A673 (cell line): Measurements from ENCODE around the gene HPSE. TPM values are rescaled to one million over a fixed set of nuclear protein-coding genes. Genes with fewer than 3 reads are reported as not detected.

Experiments used
- BruUV-seq: library from RNA; stranded (reverse); fragments of 400-500 nt; replicated peaks from 2 replicates; lab custom pipeline; 2021; lab: Mats Ljungman, UMichigan
- CTCF ChIA-PET: fragments of 300-600 bp; sonication (Branson Sonifier 250); formaldehyde crosslinking; loops from one replicate; lab custom pipeline; 2022; ENCODE audit warnings: antibody characterized with exemption; lab: Charles Lee
- POLR2A ChIA-PET: fragments of 300-600 bp; sonication (Branson Sonifier 250); formaldehyde crosslinking; loops from one replicate; lab custom pipeline; 2022; ENCODE audit warnings: antibody characterized with exemption; ENCODE audit not compliant: low non-redundant PET; lab: Charles Lee
- DNase-seq: peaks from one replicate; pipeline ENCODE4 v3.0.0-alpha.2; 2015; ENCODE audit warnings: low spot score
- H3K27ac ChIP-seq: fragments of 200-600 bp; sonication (generic); 2 replicates; pipeline ENCODE4 v1.5.1; 2016; ENCODE audit warnings: mixed run types, low read depth, mild to moderate bottlenecking, mixed read lengths, antibody characterized with exemption, low read length; ENCODE audit not compliant: poor library complexity, severe bottlenecking
- H3K27me3 ChIP-seq: fragments of 200-600 bp; sonication (generic); replicated peaks from 2 replicates; pipeline ENCODE4 v1.6.1; 2017; ENCODE audit warnings: mixed run types, low read depth, mild to moderate bottlenecking, mixed read lengths, antibody characterized with exemption, low read length; ENCODE audit not compliant: insufficient read depth, poor library complexity
- H3K36me3 ChIP-seq: fragments of 200-600 bp; sonication (generic); 2 replicates; pipeline ENCODE4 v1.6.1; 2016; ENCODE audit warnings: mixed run types, mild to moderate bottlenecking, mixed read lengths, antibody characterized with exemption, low read length; ENCODE audit not compliant: insufficient read depth, poor library complexity, severe bottlenecking
- H3K4me1 ChIP-seq: fragments of 200-600 bp; sonication (generic); 2 replicates; pipeline ENCODE4 v1.6.1; 2017; ENCODE audit warnings: mixed run types, mild to moderate bottlenecking, mixed read lengths, antibody characterized with exemption, low read length; ENCODE audit not compliant: insufficient read depth, poor library complexity, severe bottlenecking
- H3K4me3 ChIP-seq: fragments of 200-600 bp; sonication (generic); 2 replicates; pipeline ENCODE4 v1.5.1; 2016; ENCODE audit warnings: low read depth, mixed run types, mild to moderate bottlenecking, mixed read lengths, low read length; ENCODE audit not compliant: poor library complexity, severe bottlenecking
- H3K9me3 ChIP-seq: fragments of 200-600 bp; sonication (generic); 2 replicates; pipeline ENCODE4 v1.6.1; 2016; ENCODE audit warnings: mixed run types, low read depth, mild to moderate bottlenecking, mixed read lengths, antibody characterized with exemption, low read length; ENCODE audit not compliant: poor library complexity, severe bottlenecking
- EZH2 ChIP-seq: fragments of 200-600 bp; sonication (generic); IDR thresholded peaks from 2 replicates; pipeline ENCODE4 v1.6.1; 2017; ENCODE audit warnings: borderline replicate concordance, low read depth, mild to moderate bottlenecking, mixed read lengths, antibody characterized with exemption, low read length; ENCODE audit not compliant: poor library complexity, severe bottlenecking
- intact Hi-C: fragments of 100-400 bp; cut with micrococcal nuclease; formaldehyde crosslinking; loops from one replicate; pipeline ENCODE4 v1.10.0; 2022; ENCODE audit not compliant: unreplicated experiment
- total RNA-seq: library from RNA; stranded (reverse); gene quantifications from 2 replicates; pipeline ENCODE4 v1.2.3, GENCODE V29; 2021
- TF ChIP-seq, protein P1 (sequence below): fragments of 300-800, 200-600 bp; sonication (generic); conservative IDR thresholded peaks from 2 replicates; pipeline ENCODE4 v1.5.1; 2017; ENCODE audit warnings: low read depth, mild to moderate bottlenecking, antibody characterized with exemption, low read length, moderate library complexity, mixed read lengths

HPSE gene
- total RNA-seq, 1 experiment from 2014 or later, result 0.84 TPM

DNA sequence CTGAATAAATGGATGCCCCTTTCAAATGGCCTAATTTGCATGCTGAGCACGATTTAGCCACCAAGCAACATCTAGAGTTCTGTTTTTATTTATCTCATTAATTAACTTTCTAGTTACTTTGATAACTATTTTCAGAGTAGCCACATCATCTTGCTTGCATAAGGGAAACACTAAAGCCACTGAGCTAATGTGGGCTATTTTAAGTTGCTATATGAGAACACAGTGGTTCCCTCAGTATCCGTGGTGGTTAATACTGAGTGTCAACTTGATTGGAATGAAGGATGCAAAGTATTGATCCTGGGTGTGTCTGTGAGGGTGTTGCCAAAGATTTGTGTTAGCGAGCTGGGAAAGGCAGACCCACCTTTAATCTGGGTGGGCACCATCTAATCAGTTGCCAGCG is 25.4 kb upstream of the HPSE start:
- CTCF ChIA-PET, result no interaction called here

DNA sequence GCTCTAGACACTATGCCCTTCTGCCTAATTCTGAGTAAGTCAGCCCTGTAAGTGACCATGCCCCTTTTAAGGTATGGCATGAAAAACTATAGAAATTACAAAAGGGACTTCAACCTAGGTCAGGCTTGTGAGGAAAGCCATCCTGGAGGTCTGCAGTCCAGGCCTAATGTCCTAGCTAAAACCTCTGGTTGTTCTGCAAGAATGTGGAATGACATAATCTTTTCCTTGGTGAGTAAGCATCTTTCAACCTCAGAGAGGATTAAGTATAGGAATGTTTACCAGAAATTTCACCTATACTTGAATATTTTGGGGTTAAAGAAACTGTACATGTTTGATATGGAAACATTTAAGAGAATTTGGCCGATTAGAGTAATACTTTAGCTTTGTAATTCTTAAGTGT is 23.8 kb upstream of the HPSE start:
- BruUV-seq, result no TSS peak
- H3K27me3 ChIP-seq, result no peaks in the 10 kb centered on the region
- H3K27ac ChIP-seq, result no peak overlapping the region
- no peak for DNase-seq
- TF ChIP-seq, protein P1, sequence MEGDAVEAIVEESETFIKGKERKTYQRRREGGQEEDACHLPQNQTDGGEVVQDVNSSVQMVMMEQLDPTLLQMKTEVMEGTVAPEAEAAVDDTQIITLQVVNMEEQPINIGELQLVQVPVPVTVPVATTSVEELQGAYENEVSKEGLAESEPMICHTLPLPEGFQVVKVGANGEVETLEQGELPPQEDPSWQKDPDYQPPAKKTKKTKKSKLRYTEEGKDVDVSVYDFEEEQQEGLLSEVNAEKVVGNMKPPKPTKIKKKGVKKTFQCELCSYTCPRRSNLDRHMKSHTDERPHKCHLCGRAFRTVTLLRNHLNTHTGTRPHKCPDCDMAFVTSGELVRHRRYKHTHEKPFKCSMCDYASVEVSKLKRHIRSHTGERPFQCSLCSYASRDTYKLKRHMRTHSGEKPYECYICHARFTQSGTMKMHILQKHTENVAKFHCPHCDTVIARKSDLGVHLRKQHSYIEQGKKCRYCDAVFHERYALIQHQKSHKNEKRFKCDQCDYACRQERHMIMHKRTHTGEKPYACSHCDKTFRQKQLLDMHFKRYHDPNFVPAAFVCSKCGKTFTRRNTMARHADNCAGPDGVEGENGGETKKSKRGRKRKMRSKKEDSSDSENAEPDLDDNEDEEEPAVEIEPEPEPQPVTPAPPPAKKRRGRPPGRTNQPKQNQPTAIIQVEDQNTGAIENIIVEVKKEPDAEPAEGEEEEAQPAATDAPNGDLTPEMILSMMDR, result no peak
- no peak for TF ChIP-seq EZH2
- no peak overlapping the region for H3K4me3 ChIP-seq
- H3K36me3 ChIP-seq, result no peaks in the 10 kb centered on the region
- H3K9me3 ChIP-seq, result no peaks in the 10 kb centered on the region
- POLR2A ChIA-PET, result no interaction called here
- H3K4me1 ChIP-seq, result no peaks in the 10 kb centered on the region
- intact Hi-C loops, result loop anchor here (10.0 kb wide), 1 partner anchor 276 kb away; no protein-coding TSS in a partner anchor
- CTCF ChIA-PET, result no interaction called here

More for the DNA sequence above, 25.4 kb upstream of the HPSE start:
- no peak for DNase-seq
- H3K9me3 ChIP-seq, result no peaks in the 10 kb centered on the region
- H3K27me3 ChIP-seq, result no peaks in the 10 kb centered on the region
- H3K4me1 ChIP-seq, result no peaks in the 10 kb centered on the region
- no peaks in the 10 kb centered on the region for H3K36me3 ChIP-seq
- POLR2A ChIA-PET, result no interaction called here
- no TSS peak for BruUV-seq
- intact Hi-C loops, result no loop called here
- H3K4me3 ChIP-seq, result no peak overlapping the region
- no peak overlapping the region for H3K27ac ChIP-seq
- TF ChIP-seq, protein P1, result no peak
- no peak for TF ChIP-seq EZH2

DNA sequence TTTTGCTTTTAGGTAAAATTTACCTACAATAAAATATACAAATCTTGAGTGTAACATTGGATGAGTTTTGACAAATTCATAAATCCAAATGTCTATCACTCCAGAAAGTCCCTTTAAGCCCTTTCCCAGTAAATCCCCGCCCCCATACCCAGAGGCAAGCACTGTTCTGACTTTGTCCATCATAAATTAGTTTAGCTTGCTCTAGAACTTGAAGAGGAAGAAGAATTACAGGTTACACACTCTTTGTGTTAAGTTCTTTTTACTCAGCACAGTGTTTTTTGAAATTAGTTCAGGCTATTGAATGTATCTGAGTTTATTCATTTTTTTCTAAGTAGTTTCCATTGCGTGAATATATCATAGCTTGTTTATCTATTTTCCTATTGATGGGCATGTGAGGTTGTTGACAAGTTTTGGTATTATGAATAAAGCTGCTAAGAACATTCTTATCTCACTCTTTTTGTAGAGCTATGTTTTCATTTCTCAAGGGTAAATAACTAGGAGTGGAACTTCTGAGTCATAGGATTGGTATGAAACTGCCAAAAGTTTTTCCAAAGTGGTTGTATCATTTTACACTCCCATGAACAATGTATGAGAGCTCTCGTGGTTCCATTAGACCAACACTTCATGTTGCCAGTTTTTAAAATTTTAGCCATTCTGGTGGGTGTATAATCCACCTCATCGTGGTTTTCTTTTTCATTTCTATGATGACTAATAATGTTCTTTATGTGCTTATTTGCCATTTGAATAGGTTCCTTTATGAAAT is 22.4 kb upstream of the HPSE start:
- Histone ChIP-seq H3K9me3 (no peaks in the 10 kb centered on the region), H3K4me3 (no peak overlapping the region), H3K36me3 (no peaks in the 10 kb centered on the region), H3K4me1 (no peaks in the 10 kb centered on the region), H3K27ac (no peak overlapping the region), H3K27me3 (no peaks in the 10 kb centered on the region)
- no TSS peak for BruUV-seq
- intact Hi-C loops, result loop anchor here (10.0 kb wide), 1 partner anchor 278 kb away; no protein-coding TSS in a partner anchor
- ChIA-PET POLR2A (no interaction called here), CTCF (no interaction called here)
- DNase-seq, result peak; percentile 43
- no peak for TF ChIP-seq EZH2
- TF ChIP-seq, protein P1, result no peak
